Loucy (cell line): ENCODE data around the gene DAP.

ENCODE experiments used
- H2AFZ ChIP-seq: fragments of 200-600 bp; sonication (generic); 2 replicates; pipeline ENCODE4 v1.6.0; 2016; ENCODE audit warnings: antibody characterized with exemption, mild to moderate bottlenecking, low read length, moderate library complexity
- H3F3A ChIP-seq: fragments of 200-600 bp; 2 replicates; pipeline ENCODE4 v1.6.0; 2016; ENCODE audit warnings: antibody characterized with exemption, low read depth, mild to moderate bottlenecking
- H3K27me3 ChIP-seq: fragments of 200-600 bp; sonication (generic); 2 replicates; pipeline ENCODE4 v1.6.1; 2014; ENCODE audit warnings: low read length, mild to moderate bottlenecking; ENCODE audit not compliant: insufficient read depth, poor library complexity, severe bottlenecking
- H3K36me3 ChIP-seq: fragments of 200-600 bp; sonication (generic); 2 replicates; pipeline ENCODE4 v1.6.1; 2016; ENCODE audit warnings: low read length; ENCODE audit not compliant: insufficient read depth
- H3K4me1 ChIP-seq: fragments of 200-600 bp; sonication (generic); 2 replicates; pipeline ENCODE4 v1.5.1; 2014; ENCODE audit warnings: low read length, mild to moderate bottlenecking; ENCODE audit not compliant: insufficient read depth, poor library complexity, severe bottlenecking
- H3K4me2 ChIP-seq: fragments of 200-600 bp; sonication (generic); 2 replicates; pipeline ENCODE4 v1.6.0; 2014; ENCODE audit warnings: antibody characterized with exemption, low read length, low read depth, mild to moderate bottlenecking; ENCODE audit not compliant: poor library complexity, severe bottlenecking
- H3K4me3 ChIP-seq: fragments of 200-600 bp; sonication (generic); 2 replicates; pipeline ENCODE4 v1.5.1; 2014; ENCODE audit warnings: low read length, mild to moderate bottlenecking, mixed read lengths; ENCODE audit not compliant: poor library complexity, severe bottlenecking
- H3K79me2 ChIP-seq: fragments of 200-600 bp; sonication (generic); 2 replicates; pipeline ENCODE4 v1.6.1; 2014; ENCODE audit warnings: low read length; ENCODE audit not compliant: insufficient read depth
- H3K9ac ChIP-seq: fragments of 200-600 bp; sonication (generic); 2 replicates; pipeline ENCODE4 v1.6.0; 2014; ENCODE audit warnings: mild to moderate bottlenecking, low read depth, low read length, moderate library complexity; ENCODE audit not compliant: poor library complexity, severe bottlenecking
- H3K9me2 ChIP-seq: fragments of 200-600 bp; sonication (generic); replicated peaks from 2 replicates; pipeline ENCODE4 v1.6.1; 2016; ENCODE audit warnings: low read depth, low read length, mixed read lengths
- H3K9me3 ChIP-seq: fragments of 200-600 bp; sonication (generic); 2 replicates; pipeline ENCODE4 v1.6.1; 2014; ENCODE audit warnings: mild to moderate bottlenecking, antibody characterized with exemption, low read length, low read depth; ENCODE audit not compliant: insufficient read depth
- H4K20me1 ChIP-seq: fragments of 200-600 bp; sonication (generic); 2 replicates; pipeline ENCODE4 v1.6.0; 2014; ENCODE audit warnings: antibody characterized with exemption, low read length, mild to moderate bottlenecking; ENCODE audit not compliant: insufficient read depth, poor library complexity, severe bottlenecking
- EZH2phosphoT487 ChIP-seq: fragments of 200-600 bp; IDR thresholded peaks from 2 replicates; pipeline ENCODE4 v1.6.1; 2018; ENCODE audit warnings: antibody characterized with exemption, mild to moderate bottlenecking, moderate library complexity, borderline replicate concordance
- TF ChIP-seq, protein P1 (sequence below): fragments of 200-600 bp; sonication (generic); conservative IDR thresholded peaks from 2 replicates; pipeline ENCODE4 v1.5.1; 2014; ENCODE audit warnings: mild to moderate bottlenecking, antibody characterized with exemption, low read length

Gene DAP

DNA sequence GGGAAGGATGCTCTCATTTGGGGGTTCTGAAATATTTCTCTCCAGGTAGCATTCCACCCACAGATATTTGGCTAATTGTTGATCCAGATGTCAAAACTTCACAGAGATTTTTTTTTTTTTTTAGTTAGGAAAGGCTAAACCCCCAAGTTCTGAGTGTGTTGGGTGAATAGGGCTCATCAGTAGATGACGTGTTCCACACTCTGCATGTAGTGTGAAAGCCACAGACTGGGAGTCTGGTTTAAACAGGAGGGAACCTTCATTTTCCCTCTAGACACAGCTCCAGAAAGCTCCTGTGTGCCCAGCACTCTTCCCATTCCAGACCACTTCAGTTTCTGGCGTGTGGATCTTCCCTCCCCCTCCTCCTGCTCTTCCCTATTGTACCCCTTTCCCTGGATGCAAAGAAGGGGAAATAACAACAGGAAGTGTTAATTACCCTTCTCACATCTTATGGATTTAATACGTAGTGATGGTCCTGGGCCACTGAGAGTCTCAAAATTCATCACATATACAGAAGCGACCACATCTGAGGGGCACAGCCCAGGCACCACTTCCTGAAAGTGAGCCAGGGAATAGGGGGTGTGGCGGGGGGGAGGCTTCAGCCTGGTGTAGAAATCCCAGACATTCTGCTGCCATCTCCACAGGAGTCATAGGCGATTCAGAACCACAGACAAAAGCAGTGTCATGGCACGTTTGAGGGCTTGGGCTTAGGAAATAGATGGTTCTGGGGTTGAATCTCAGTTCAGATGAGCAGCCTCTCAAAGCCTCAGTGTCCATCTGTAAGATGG, 65.1 kb downstream of the DAP start:
- Histone ChIP-seq H3K79me2 (no peaks in the 10 kb centered on the region), H3K9me2 (no peaks in the 10 kb centered on the region), H3K4me1 (peaks cover 8% of the 10 kb centered on the region), H3F3A (no peaks in the 10 kb centered on the region), H4K20me1 (peaks cover 7% of the 10 kb centered on the region), H3K4me3 (no peak overlapping the region), H3K27me3 (no peaks in the 10 kb centered on the region), H3K36me3 (no peaks in the 10 kb centered on the region), H3K9ac (no peak overlapping the region), H3K9me3 (no peaks in the 10 kb centered on the region), H2AFZ (no peak overlapping the region), H3K4me2 (no peak overlapping the region)
- TF ChIP-seq EZH2phosphoT487, result no peak
- TF ChIP-seq, protein P1, sequence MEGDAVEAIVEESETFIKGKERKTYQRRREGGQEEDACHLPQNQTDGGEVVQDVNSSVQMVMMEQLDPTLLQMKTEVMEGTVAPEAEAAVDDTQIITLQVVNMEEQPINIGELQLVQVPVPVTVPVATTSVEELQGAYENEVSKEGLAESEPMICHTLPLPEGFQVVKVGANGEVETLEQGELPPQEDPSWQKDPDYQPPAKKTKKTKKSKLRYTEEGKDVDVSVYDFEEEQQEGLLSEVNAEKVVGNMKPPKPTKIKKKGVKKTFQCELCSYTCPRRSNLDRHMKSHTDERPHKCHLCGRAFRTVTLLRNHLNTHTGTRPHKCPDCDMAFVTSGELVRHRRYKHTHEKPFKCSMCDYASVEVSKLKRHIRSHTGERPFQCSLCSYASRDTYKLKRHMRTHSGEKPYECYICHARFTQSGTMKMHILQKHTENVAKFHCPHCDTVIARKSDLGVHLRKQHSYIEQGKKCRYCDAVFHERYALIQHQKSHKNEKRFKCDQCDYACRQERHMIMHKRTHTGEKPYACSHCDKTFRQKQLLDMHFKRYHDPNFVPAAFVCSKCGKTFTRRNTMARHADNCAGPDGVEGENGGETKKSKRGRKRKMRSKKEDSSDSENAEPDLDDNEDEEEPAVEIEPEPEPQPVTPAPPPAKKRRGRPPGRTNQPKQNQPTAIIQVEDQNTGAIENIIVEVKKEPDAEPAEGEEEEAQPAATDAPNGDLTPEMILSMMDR, result no peak

DNA sequence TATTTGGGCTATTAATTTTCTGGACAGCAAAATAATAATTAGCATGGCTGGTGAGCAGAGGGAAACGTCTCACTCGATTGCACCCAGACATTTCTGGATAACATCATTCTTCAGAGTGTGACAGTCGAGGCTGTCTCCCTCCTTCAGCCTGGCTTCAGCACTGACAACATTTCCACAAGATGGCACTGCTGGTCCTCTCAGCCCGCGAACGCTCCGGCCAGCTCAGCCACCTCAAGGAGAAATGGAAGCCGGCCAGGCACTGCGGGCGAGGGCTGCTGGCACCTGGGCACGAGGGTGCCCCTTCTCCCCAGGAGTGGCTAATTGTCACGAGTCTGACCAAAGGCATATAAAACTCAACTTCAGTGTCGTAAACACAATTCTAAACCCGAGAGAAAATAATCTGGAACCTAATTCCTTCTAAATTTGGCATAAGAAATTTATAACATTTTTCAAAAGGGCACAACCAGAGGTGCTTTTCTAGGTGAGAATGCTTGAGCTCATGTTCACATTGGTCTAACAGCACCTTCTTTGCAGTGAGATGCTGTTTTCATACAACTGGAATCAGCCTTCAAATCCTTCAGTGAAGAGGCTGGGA, 65.9 kb downstream of the DAP start:
- Histone ChIP-seq H3K27me3 (no peaks in the 10 kb centered on the region), H3K4me3 (no peak overlapping the region), H2AFZ (no peak overlapping the region), H3K9ac (no peak overlapping the region), H3K79me2 (no peaks in the 10 kb centered on the region), H3K4me1 (peaks cover 8% of the 10 kb centered on the region), H3K4me2 (no peak overlapping the region), H3F3A (no peaks in the 10 kb centered on the region), H3K9me2 (no peaks in the 10 kb centered on the region), H3K36me3 (no peaks in the 10 kb centered on the region), H4K20me1 (peaks cover 4% of the 10 kb centered on the region), H3K9me3 (no peaks in the 10 kb centered on the region)
- no peak for TF ChIP-seq EZH2phosphoT487
- TF ChIP-seq, protein P1, result peak; percentile 59

DNA sequence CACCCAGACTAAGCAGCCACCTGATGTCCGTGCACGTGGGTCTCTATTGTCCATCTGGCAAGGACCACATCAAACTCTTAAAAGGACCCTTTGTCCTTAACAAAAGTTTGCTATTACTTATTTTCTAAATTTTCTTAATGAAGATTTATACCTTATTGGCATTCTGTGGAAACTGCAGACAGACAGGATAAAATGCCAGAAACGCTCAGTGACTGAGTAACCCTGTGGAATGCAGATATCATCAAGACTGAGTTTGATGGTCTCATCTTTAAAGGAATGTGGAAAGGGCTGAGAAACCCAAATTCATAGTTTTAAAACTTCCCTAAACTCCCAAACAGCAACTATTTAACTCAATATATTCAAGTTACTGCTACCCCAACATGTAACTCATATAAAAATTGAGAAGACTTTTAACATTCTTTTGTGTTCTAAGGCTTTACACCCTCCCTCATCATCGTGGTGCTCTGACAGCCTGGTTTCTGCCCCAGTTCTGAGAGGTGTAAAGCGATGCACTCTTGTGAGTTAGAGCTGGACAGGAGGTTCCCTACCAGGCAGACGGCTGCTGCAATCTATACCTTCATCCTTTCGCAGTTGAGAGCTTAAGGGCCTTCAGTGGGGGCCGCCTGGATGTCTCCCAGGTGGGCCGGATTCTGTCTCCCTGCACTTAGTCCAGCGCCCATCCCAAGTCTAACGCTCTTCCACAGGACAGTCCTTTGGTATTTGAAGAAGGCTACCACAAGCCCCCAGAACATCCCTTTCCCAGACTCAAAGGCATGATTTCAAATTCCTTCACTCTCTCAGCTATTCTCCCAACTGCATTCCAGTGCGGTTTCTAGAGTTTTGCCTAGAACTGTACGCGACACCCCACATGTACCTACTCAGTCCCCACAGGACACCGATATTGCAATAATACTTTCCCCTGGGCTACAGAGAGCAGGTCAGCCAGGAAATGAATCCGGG, 68.9 kb downstream of the DAP start:
- no peaks in the 10 kb centered on the region for H3K27me3 ChIP-seq
- no peak overlapping the region for H3K9ac ChIP-seq
- no peak overlapping the region for H3K4me3 ChIP-seq
- H3K9me2 ChIP-seq, result no peaks in the 10 kb centered on the region
- no peaks in the 10 kb centered on the region for H3F3A ChIP-seq
- H2AFZ ChIP-seq, result no peak overlapping the region
- H3K79me2 ChIP-seq, result no peaks in the 10 kb centered on the region
- no peak for TF ChIP-seq EZH2phosphoT487
- TF ChIP-seq, protein P1, result no peak
- peaks cover 4% of the 10 kb centered on the region for H4K20me1 ChIP-seq
- H3K9me3 ChIP-seq, result no peaks in the 10 kb centered on the region
- no peaks in the 10 kb centered on the region for H3K36me3 ChIP-seq
- no peak overlapping the region for H3K4me2 ChIP-seq
- H3K4me1 ChIP-seq, result peaks cover 8% of the 10 kb centered on the region
